SK-N-SH (cell line): ENCODE results near the gene TMEM259. TPM values are rescaled to one million over a fixed set of nuclear protein-coding genes. Genes with fewer than 3 reads are reported as not detected.
A peak's percentile ranks its signal among the peaks of the same experiment; 100 is the strongest.

Experiments used
- CTCF ChIA-PET: fragments of 300-600, 350-600 bp; formaldehyde crosslinking; extraction: SDS; loops from one replicate; lab custom pipeline; 2021; lab: Yijun Ruan, JAX
- POLR2A ChIA-PET: fragments of 350-600 bp; sonication (Branson Sonifier 250); formaldehyde crosslinking; extraction: SDS; loops from one replicate; lab custom pipeline; 2020; ENCODE audit warnings: antibody characterized with exemption, inconsistent platforms; lab: Yijun Ruan, JAX
- DNase-seq: peaks from one replicate; pipeline ENCODE4 v3.0.0; 2012
- H2AFZ ChIP-seq: fragments of 200-600 bp; sonication (generic); 2 replicates; pipeline ENCODE4 v1.8.1; 2016; ENCODE audit warnings: antibody characterized with exemption, mild to moderate bottlenecking, low read depth
- H3F3A ChIP-seq: fragments of 200-600 bp; sonication (generic); replicated peaks from 2 replicates; pipeline ENCODE3; 2016; ENCODE audit warnings: antibody characterized with exemption, mild to moderate bottlenecking; ENCODE audit not compliant: insufficient read depth
- H3K27ac ChIP-seq, 2 experiments: fragments of 200-500 bp in 1 of 2; fragments of 200-600 bp in 1 of 2; sonication (Bioruptor generic) in 1 of 2; sonication (generic), shearing (Covaris generic) in 1 of 2; 2 replicates each; pipeline versions ENCODE4 v1.5.1 to v1.6.1; 2014 to 2016; ENCODE audit warnings: low read depth in 2 of 2, inconsistent platforms in 1 of 2, low read length in 1 of 2, mild to moderate bottlenecking in 1 of 2, mixed read lengths in 1 of 2
- H3K27me3 ChIP-seq: fragments of 200-600 bp; sonication (generic), shearing (Covaris generic); 2 replicates; pipeline ENCODE4 v1.6.1; 2016; ENCODE audit warnings: mixed run types; ENCODE audit not compliant: insufficient read depth
- H3K36me3 ChIP-seq, 2 experiments: fragments of 200-500 bp in 1 of 2; fragments of 200-600 bp in 1 of 2; sonication (Bioruptor generic) in 1 of 2; sonication (generic) in 1 of 2; replicated peaks in 1 of 2; 2 replicates each; pipeline versions ENCODE3 to v1.5.1; 2014 to 2016; ENCODE audit warnings: low read length in 1 of 2, mild to moderate bottlenecking in 1 of 2; ENCODE audit not compliant: insufficient read depth in 2 of 2, control insufficient read depth in 1 of 2
- H3K4me1 ChIP-seq, 2 experiments: fragments of 200-500 bp in 1 of 2; fragments of 200-600 bp in 1 of 2; sonication (Bioruptor generic) in 1 of 2; sonication (generic), shearing (Covaris generic) in 1 of 2; 2 replicates each; pipeline versions ENCODE4 v1.5.1 to v1.6.1; 2014 to 2016; ENCODE audit warnings: low read depth in 1 of 2, low read length in 1 of 2, mixed run types in 1 of 2; ENCODE audit not compliant: insufficient read depth in 2 of 2, control insufficient read depth in 1 of 2
- H3K4me2 ChIP-seq: fragments of 200-600 bp; sonication (generic), shearing (Covaris generic); 2 replicates; pipeline ENCODE4 v1.6.1; 2017; ENCODE audit warnings: mixed run types
- H3K4me3 ChIP-seq, 2 experiments: fragments of 200-500 bp in 1 of 2; fragments of 200-600 bp in 1 of 2; sonication (Bioruptor generic) in 1 of 2; sonication (generic), shearing (Covaris generic) in 1 of 2; 2 replicates each; pipeline versions ENCODE4 v1.5.1 to v1.8.1; 2014 to 2016; ENCODE audit warnings: low read depth in 2 of 2, inconsistent platforms in 1 of 2, low read length in 1 of 2, mild to moderate bottlenecking in 1 of 2, mixed read lengths in 1 of 2, moderate library complexity in 1 of 2
- H3K79me2 ChIP-seq: fragments of 200-600 bp; sonication (generic); 2 replicates; pipeline ENCODE4 v1.8.1; 2017; ENCODE audit warnings: mild to moderate bottlenecking; ENCODE audit not compliant: insufficient read depth
- H3K9ac ChIP-seq: fragments of 200-600 bp; sonication (generic); 2 replicates; pipeline ENCODE4 v1.6.1; 2017; ENCODE audit warnings: mixed run types
- H3K9me2 ChIP-seq: fragments of 200-600 bp; sonication (generic); 2 replicates; pipeline ENCODE4 v1.6.1; 2017; ENCODE audit warnings: mixed run types
- H3K9me3 ChIP-seq: fragments of 200-600 bp; sonication (generic); 2 replicates; pipeline ENCODE4 v1.6.1; 2017; ENCODE audit warnings: mixed run types, mild to moderate bottlenecking, moderate library complexity
- H4K20me1 ChIP-seq: fragments of 200-600 bp; sonication (generic); 2 replicates; pipeline ENCODE4 v1.6.1; 2017; ENCODE audit warnings: mild to moderate bottlenecking, mixed run types; ENCODE audit not compliant: insufficient read depth
- CTCF ChIP-seq: fragments of 200-600 bp; sonication (generic); IDR thresholded peaks from 2 replicates; pipeline ENCODE4 v1.6.1; 2017; ENCODE audit warnings: antibody characterized with exemption, mild to moderate bottlenecking, moderate library complexity
- ELF1 ChIP-seq: IDR thresholded peaks from 2 replicates; pipeline ENCODE4 v1.4.0; 2012
- EP300 ChIP-seq, 2 experiments: IDR thresholded peaks; 2 replicates each; pipeline versions ENCODE4 v1.4.0 to v1.6.1; 2012; ENCODE audit warnings: borderline replicate concordance in 1 of 2, low read depth in 1 of 2, low read length in 1 of 2
- FOXM1 ChIP-seq: IDR thresholded peaks from 2 replicates; pipeline ENCODE4 v1.4.0; 2012; ENCODE audit warnings: low read depth, mild to moderate bottlenecking
- MAX ChIP-seq: IDR thresholded peaks from 2 replicates; pipeline ENCODE4 v1.4.0; 2012; ENCODE audit warnings: low read depth
- MXI1 ChIP-seq: IDR thresholded peaks from 2 replicates; pipeline ENCODE4 v1.6.1; 2012; ENCODE audit warnings: mild to moderate bottlenecking, low read depth, low read length, improper control_type of control experiment
- NRF1 ChIP-seq: IDR thresholded peaks from 2 replicates; pipeline ENCODE4 v1.6.1; 2012; ENCODE audit warnings: low read depth, mild to moderate bottlenecking, low read length
- POLR2AphosphoS5 ChIP-seq: IDR thresholded peaks from 2 replicates; pipeline ENCODE4 v1.6.1; 2012; ENCODE audit warnings: low read depth, low read length
- RAD21 ChIP-seq: IDR thresholded peaks from 2 replicates; pipeline ENCODE4 v1.6.1; 2012; ENCODE audit warnings: mild to moderate bottlenecking, low read length
- REST ChIP-seq: IDR thresholded peaks from 2 replicates; pipeline ENCODE4 v1.6.1; 2012; ENCODE audit warnings: mild to moderate bottlenecking, low read depth, low read length, moderate library complexity
- RXRA ChIP-seq: IDR thresholded peaks from 2 replicates; pipeline ENCODE4 v1.4.0; 2012; ENCODE audit warnings: low read depth, mild to moderate bottlenecking, borderline replicate concordance
- SIN3A ChIP-seq: IDR thresholded peaks from 2 replicates; pipeline ENCODE4 v1.6.1; 2012; ENCODE audit warnings: low read depth, mild to moderate bottlenecking, low read length, moderate library complexity, borderline replicate concordance
- TAF1 ChIP-seq: IDR thresholded peaks from 2 replicates; pipeline ENCODE4 v1.6.1; 2012; ENCODE audit warnings: low read depth, mild to moderate bottlenecking, low read length, moderate library complexity, borderline replicate concordance
- YY1 ChIP-seq: IDR thresholded peaks from 2 replicates; pipeline ENCODE4 v1.4.0; 2012; ENCODE audit warnings: low read depth, mild to moderate bottlenecking
- WGBS: methylation state at CpG from one replicate; pipeline ENCODE4 v1.1.6; 2017; ENCODE audit warnings: low lambda C conversion rate; 5-methylcytosine and 5-hydroxymethylcytosine counted together
- polyA plus RNA-seq, 3 experiments: library from polyadenylated mRNA; depleted of rRNA; stranded (reverse); fragments of >200 nt; gene quantifications; 2 replicates each; pipeline ENCODE4 v1.2.3, GENCODE V29; 2012

The TMEM259 gene
- polyA plus RNA-seq (2012; rRNA removed): 138 and 145 TPM in 2 replicates
- polyA plus RNA-seq (2012; cell fraction: cytosol; rRNA removed): 38.8 and 61.9 TPM in 2 replicates
- polyA plus RNA-seq (2012; cell fraction: nucleus; rRNA removed): 879 TPM in 2 replicates

GRCh38 chr19:1020868-1021425 lies at the start of gene TMEM259:
TSS of gene TMEM259 (minus strand) at chr19:1021123. CDS start at chr19:1020996, 127 bp downstream.
- POLR2A ChIA-PET: no interaction called here
- H3K9ac ChIP-seq: peak within 1 kb of the TSS; percentile 83
- TF ChIP-seq FOXM1: no peak
- peak; percentile 33; the same call in 1 of the 2 replicates for TF ChIP-seq SIN3A
- TF ChIP-seq RXRA: no peak
- TF ChIP-seq TAF1: peak; percentile 93
- TF ChIP-seq POLR2AphosphoS5: 0 out of 2 replicates have a peak, but pooled peaks have one; percentile 34
- no peak for TF ChIP-seq ELF1
- peak; percentile 62; the same call in 1 of the 2 replicates for TF ChIP-seq REST
- peak; percentile 39; the same call in 1 of the 2 replicates for TF ChIP-seq MXI1
- TF ChIP-seq RAD21: no peak
- 0 out of 2 replicates have a peak, but pooled peaks have one; percentile 33 for TF ChIP-seq MAX
- peak; percentile 21; the same call in 1 of the 2 replicates for TF ChIP-seq NRF1
- TF ChIP-seq YY1: peak; percentile 90
- H3K79me2 ChIP-seq: peaks cover 50% of the 10 kb centered on the region
- peaks cover 13 to 26% of the 10 kb centered on the region in 2 experiments; a peak in 1 of 4 replicates for H3K4me1 ChIP-seq
- peaks cover 47% of the 10 kb centered on the region for H4K20me1 ChIP-seq
- no peaks in the 10 kb centered on the region for H3K36me3 ChIP-seq
- H3K4me2 ChIP-seq: peak within 1 kb of the TSS; percentile 97
- H3K4me3 ChIP-seq: peak within 1 kb of the TSS; percentile 69 to 79
- no peaks in the 10 kb centered on the region for H3K27me3 ChIP-seq
- H2AFZ ChIP-seq: peak within 1 kb of the TSS; percentile 30
- H3K27ac ChIP-seq: peak within 1 kb of the TSS; percentile 73 to 91
- WGBS: 0% methylated on average over 15 of the region's 68 CpGs
- peaks cover 27% of the 10 kb centered on the region for H3F3A ChIP-seq
- no peaks in the 10 kb centered on the region for H3K9me2 ChIP-seq
- CTCF ChIA-PET: interaction anchor here (0.6 to 2.2 kb wide), 7 partner anchors 37 to 223 kb away, joined by 3 to 11 read pairs (median 3); partner anchors contain the start of gene WDR18
- H3K9me3 ChIP-seq: no peaks in the 10 kb centered on the region
- DNase-seq: peak; percentile 99

GRCh38 chr19:1070576-1070930 lies 49.6 kb upstream of the TMEM259 start:
- ChIA-PET CTCF (interaction anchor here (1.0 to 2.7 kb wide), 2 partner anchors 10 to 30 kb away, joined by 3 to 11 read pairs; no protein-coding TSS in a partner anchor), POLR2A (interaction anchor here (1.1 to 1.4 kb wide), 2 partner anchors 21 to 104 kb away, joined by 3 to 4 read pairs; partner anchors contain the start of gene SBNO2)
- no peaks in the 10 kb centered on the region for H4K20me1 ChIP-seq
- whole genome bisulfite sequencing: 9% methylated on average over 21 of the region's 21 CpGs
- H2AFZ ChIP-seq: no peak overlapping the region
- no peak overlapping the region for H3K9ac ChIP-seq
- H3K9me3 ChIP-seq: no peaks in the 10 kb centered on the region
- H3K4me2 ChIP-seq: no peak overlapping the region
- no peak overlapping the region for H3K27ac ChIP-seq
- H3K36me3 ChIP-seq: no peaks in the 10 kb centered on the region
- H3F3A ChIP-seq: peaks cover 21% of the 10 kb centered on the region
- H3K4me1 ChIP-seq: peaks cover 0 to 19% of the 10 kb centered on the region in 2 experiments; a peak in 1 of 4 replicates
- TF ChIP-seq EP300 (IDR thresholded peaks at IDR 0.05; ENCODE audit: borderline replicate concordance in 1 of 2, low read depth in 1 of 2, low read length in 1 of 2): no peak
- peak; percentile 28 for TF ChIP-seq CTCF
- no peaks in the 10 kb centered on the region for H3K79me2 ChIP-seq
- peaks cover 37% of the 10 kb centered on the region for H3K27me3 ChIP-seq
- no peak for DNase-seq
- no peak overlapping the region for H3K4me3 ChIP-seq
- H3K9me2 ChIP-seq: no peaks in the 10 kb centered on the region
